H1 (cell line): ENCODE measurements around the gene PCYT2. TPM values are rescaled to one million over a fixed set of nuclear protein-coding genes. Genes with fewer than 3 reads are reported as not detected.

Source experiments
- BRCA1 ChIP-seq: IDR thresholded peaks from 2 replicates; pipeline ENCODE4 v1.6.1; 2012; ENCODE audit warnings: low read depth, low read length, improper control_type of control experiment
- POU5F1 ChIP-seq: IDR thresholded peaks from 2 replicates; pipeline ENCODE4 v1.6.1; 2011; ENCODE audit warnings: low read depth, mild to moderate bottlenecking, low read length, moderate library complexity
- SAP30 ChIP-seq: fragments of 300-600 bp; sonication (generic); IDR thresholded peaks from 2 replicates; pipeline ENCODE4 v1.7.1; 2012; ENCODE audit warnings: low read length, moderate library complexity, mild to moderate bottlenecking, inconsistent platforms; ENCODE audit not compliant: insufficient read depth, insufficient replicate concordance
- polyA plus RNA-seq, 7 experiments: library from polyadenylated mRNA; depleted of rRNA in 3 of 7; stranded (reverse) in 5 of 7; unstranded in 2 of 7; fragments of >200 nt in 5 of 7; fragments of 200-250 nt in 2 of 7; gene quantifications; 1 replicate in 5 of 7; 2 replicates in 1 of 7; 4 replicates in 1 of 7; pipeline versions ENCODE4 v1.2.1 to v1.2.3, GENCODE V29; 2011 to 2013; ENCODE audit warnings: missing spikeins in 2 of 7, mixed read lengths in 2 of 7
- total RNA-seq: library from RNA; stranded (reverse); fragmentation: NEBNext Ultra II Directional; extraction: Animal tissue kit (Norgen Biotek cat#: 25700); gene quantifications from 2 replicates; pipeline ENCODE4 v1.2.1, GENCODE V29; 2021

Gene PCYT2
- total and polyA plus RNA-seq, 2 of the 8 experiments (the other 6 are each of a cell fraction or from before 2014, with no cell fraction given) = 29.9 to 31.3 TPM

- no peak for TF ChIP-seq SAP30
- TF ChIP-seq BRCA1 = no peak
- no peak for TF ChIP-seq POU5F1
Measured at GRCh38 chr17:81916234-81917001, 5.2 kb upstream of the PCYT2 start (continued).
